ENCODE measurements around the gene LRMDA.

LRMDA gene

GRCh38 chr10:75815066-75815465 lies 383.6 kb downstream of the LRMDA start:
- no peak for DNase-seq (ENCODE audit: low read depth)
- no peak overlapping the region for H3K4me3 ChIP-seq (ENCODE audit: low read depth, low read length)
- TF ChIP-seq, protein P1, sequence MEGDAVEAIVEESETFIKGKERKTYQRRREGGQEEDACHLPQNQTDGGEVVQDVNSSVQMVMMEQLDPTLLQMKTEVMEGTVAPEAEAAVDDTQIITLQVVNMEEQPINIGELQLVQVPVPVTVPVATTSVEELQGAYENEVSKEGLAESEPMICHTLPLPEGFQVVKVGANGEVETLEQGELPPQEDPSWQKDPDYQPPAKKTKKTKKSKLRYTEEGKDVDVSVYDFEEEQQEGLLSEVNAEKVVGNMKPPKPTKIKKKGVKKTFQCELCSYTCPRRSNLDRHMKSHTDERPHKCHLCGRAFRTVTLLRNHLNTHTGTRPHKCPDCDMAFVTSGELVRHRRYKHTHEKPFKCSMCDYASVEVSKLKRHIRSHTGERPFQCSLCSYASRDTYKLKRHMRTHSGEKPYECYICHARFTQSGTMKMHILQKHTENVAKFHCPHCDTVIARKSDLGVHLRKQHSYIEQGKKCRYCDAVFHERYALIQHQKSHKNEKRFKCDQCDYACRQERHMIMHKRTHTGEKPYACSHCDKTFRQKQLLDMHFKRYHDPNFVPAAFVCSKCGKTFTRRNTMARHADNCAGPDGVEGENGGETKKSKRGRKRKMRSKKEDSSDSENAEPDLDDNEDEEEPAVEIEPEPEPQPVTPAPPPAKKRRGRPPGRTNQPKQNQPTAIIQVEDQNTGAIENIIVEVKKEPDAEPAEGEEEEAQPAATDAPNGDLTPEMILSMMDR (IDR thresholded peaks at IDR 0.05; ENCODE audit: low read depth, low read length, missing control alignments), result no peak

DNA sequence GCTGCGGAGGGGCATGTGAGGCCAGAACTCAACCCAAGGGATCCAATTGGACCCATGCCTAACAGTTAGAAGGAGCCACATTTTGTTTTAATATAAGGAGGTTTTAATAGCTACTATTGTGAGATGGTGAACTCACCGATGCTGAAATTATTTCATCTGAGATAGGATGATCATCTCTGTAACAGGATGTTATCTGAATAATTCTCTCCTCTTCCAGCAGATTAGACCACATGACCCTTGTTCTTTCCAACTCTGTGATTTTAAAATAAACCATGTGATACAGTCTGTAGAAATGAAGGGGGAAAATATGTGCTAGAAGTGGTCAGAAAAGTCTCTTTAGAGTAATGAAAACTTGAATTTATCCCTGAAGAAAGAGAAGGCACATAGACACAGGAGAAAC lies 385.8 kb downstream of the LRMDA start:
- TF ChIP-seq, protein P1 (IDR thresholded peaks at IDR 0.05; ENCODE audit: low read depth, low read length, missing control alignments), result no peak
- no peak overlapping the region for H3K4me3 ChIP-seq (ENCODE audit: low read depth, low read length)
- no peak for DNase-seq (ENCODE audit: low read depth)

- DNase-seq (ENCODE audit: low read depth), result no peak
- TF ChIP-seq, protein P1 (IDR thresholded peaks at IDR 0.05; ENCODE audit: low read depth, low read length, missing control alignments), result no peak
- no peak overlapping the region for H3K4me3 ChIP-seq (ENCODE audit: low read depth, low read length)
Observed at GRCh38 chr10:75818552-75818951, 387.1 kb downstream of the LRMDA start.

GRCh38 chr10:75825235-75825634 lies 393.8 kb downstream of the LRMDA start:
- TF ChIP-seq, protein P1 (IDR thresholded peaks at IDR 0.05; ENCODE audit: low read depth, low read length, missing control alignments), result no peak
- no peak for DNase-seq (ENCODE audit: low read depth)
- H3K4me3 ChIP-seq (ENCODE audit: low read depth, low read length), result no peak overlapping the region

DNA sequence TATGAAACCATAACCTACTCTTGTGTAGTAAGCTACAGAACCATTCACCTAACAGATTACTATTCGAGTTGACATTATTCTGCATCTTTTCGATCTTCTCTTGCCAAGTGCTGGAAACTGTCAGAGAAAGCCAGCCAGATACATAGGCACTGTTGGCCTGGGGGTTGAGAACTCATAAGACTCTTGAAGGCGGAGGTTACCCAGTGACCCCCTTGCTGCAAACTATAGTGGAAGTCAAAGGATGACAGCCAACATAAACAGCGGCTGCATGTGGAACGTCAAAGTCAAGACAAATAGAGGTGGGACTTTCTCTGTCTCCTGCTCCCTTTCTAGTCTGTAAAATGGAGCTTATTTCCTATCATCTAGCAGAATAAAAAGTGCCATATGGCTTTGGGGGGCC lies 394.2 kb downstream of the LRMDA start:
- H3K4me3 ChIP-seq (ENCODE audit: low read depth, low read length), result no peak overlapping the region
- TF ChIP-seq, protein P1 (IDR thresholded peaks at IDR 0.05; ENCODE audit: low read depth, low read length, missing control alignments), result no peak
- no peak for DNase-seq (ENCODE audit: low read depth)

GRCh38 chr10:75826846-75827245 lies 395.4 kb downstream of the LRMDA start:
- DNase-seq (ENCODE audit: low read depth), result no peak
- H3K4me3 ChIP-seq (ENCODE audit: low read depth, low read length), result no peak overlapping the region
- TF ChIP-seq, protein P1 (IDR thresholded peaks at IDR 0.05; ENCODE audit: low read depth, low read length, missing control alignments), result no peak

GRCh38 chr10:75827587-75828021 lies 396.2 kb downstream of the LRMDA start:
- TF ChIP-seq, protein P1 (IDR thresholded peaks at IDR 0.05; ENCODE audit: low read depth, low read length, missing control alignments), result no peak
- no peak for DNase-seq (ENCODE audit: low read depth)
- H3K4me3 ChIP-seq (ENCODE audit: low read depth, low read length), result no peak overlapping the region
